Right lobe of liver (tissue), 4 donors: ENCODE data around the gene CD4.

Source experiments
- CTCF ChIP-seq, 4 donors: fragments of 200-600 bp in 3 of 4; fragments of 450-650 bp in 1 of 4; IDR thresholded peaks; one replicate each; pipeline versions ENCODE4 v1.5.1 to v1.8.0; 2016 to 2022; ENCODE audit warnings: antibody characterized with exemption in 4 of 4, mild to moderate bottlenecking in 2 of 4
- POLR2A ChIP-seq: fragments of 450-650 bp; IDR thresholded peaks from one replicate; pipeline ENCODE4 v1.6.1; 2017; ENCODE audit warnings: antibody characterized with exemption, mild to moderate bottlenecking
- donor health status: DM: no; HTN: no; CAD: no.
- donor health status: DM: no; HTN: no; CAD: no.
- donor health status: DM: no; HTN: yes; CAD: no.

- TF ChIP-seq CTCF (IDR thresholded peaks at IDR 0.05) (no peak), POLR2A (no peak)
Measured at GRCh38 chr12:6792522-6793201, 3.3 kb downstream of the CD4 start.
